ENCODE data around the gene CADM2.
"Not testable (repeated sequence)": the region's sequence is repeated elsewhere in the genome, so short reads cannot be mapped to it uniquely, and the experiment has no call there.

Gene CADM2

GRCh38 chr3:85939074-85939482, 980.3 kb downstream of the CADM2 start:
- Histone ChIP-seq H3K4me1 (ENCODE audit: control insufficient read depth in 1 of 2, insufficient read depth in 1 of 2, low read depth in 1 of 2, low read length in 1 of 2) (no peaks in the 10 kb centered on the region), H3K9me3 (no peaks in the 10 kb centered on the region), H3K27ac (no peak overlapping the region), H3K36me3 (no peaks in the 10 kb centered on the region), H3K4me3 (ENCODE audit: low read depth in 1 of 2, low read length in 1 of 2) (no peak overlapping the region), H3K27me3 (no peaks in the 10 kb centered on the region)
- TF ChIP-seq CTCF (IDR thresholded peaks at IDR 0.05) = no peak

GRCh38 chr3:85950435-85950834, 991.6 kb downstream of the CADM2 start:
- Histone ChIP-seq H3K9me3 (no peaks in the 10 kb centered on the region), H3K27me3 (no peaks in the 10 kb centered on the region), H3K4me3 (ENCODE audit: low read depth in 1 of 2, low read length in 1 of 2) (no peak overlapping the region), H3K36me3 (no peaks in the 10 kb centered on the region), H3K4me1 (ENCODE audit: control insufficient read depth in 1 of 2, insufficient read depth in 1 of 2, low read depth in 1 of 2, low read length in 1 of 2) (no peaks in the 10 kb centered on the region), H3K27ac (no peak overlapping the region)
- TF ChIP-seq CTCF (IDR thresholded peaks at IDR 0.05) = no peak

- H3K36me3 ChIP-seq = no peaks in the 10 kb centered on the region
- no peak overlapping the region for H3K4me3 ChIP-seq (ENCODE audit: low read depth in 1 of 2, low read length in 1 of 2)
- TF ChIP-seq CTCF (IDR thresholded peaks at IDR 0.05) = no peak
- H3K27ac ChIP-seq = no peak overlapping the region
- H3K4me1 ChIP-seq (ENCODE audit: control insufficient read depth in 1 of 2, insufficient read depth in 1 of 2, low read depth in 1 of 2, low read length in 1 of 2) = no peaks in the 10 kb centered on the region
- H3K9me3 ChIP-seq = no peaks in the 10 kb centered on the region
- no peaks in the 10 kb centered on the region for H3K27me3 ChIP-seq
Observed at GRCh38 chr3:85960793-85961192, 1002.0 kb downstream of the CADM2 start.

- Histone ChIP-seq H3K27me3 (no peaks in the 10 kb centered on the region), H3K36me3 (no peaks in the 10 kb centered on the region), H3K9me3 (no peaks in the 10 kb centered on the region), H3K4me1 (ENCODE audit: control insufficient read depth in 1 of 2, insufficient read depth in 1 of 2, low read depth in 1 of 2, low read length in 1 of 2) (no peaks in the 10 kb centered on the region), H3K4me3 (ENCODE audit: low read depth in 1 of 2, low read length in 1 of 2) (no peak overlapping the region), H3K27ac (no peak overlapping the region)
- no peak for TF ChIP-seq CTCF (IDR thresholded peaks at IDR 0.05)
Observed at GRCh38 chr3:85977615-85978338, 1019.0 kb downstream of the CADM2 start.

- Histone ChIP-seq H3K27me3 (no peaks in the 10 kb centered on the region), H3K27ac (no peak overlapping the region), H3K4me3 (ENCODE audit: low read depth in 1 of 2, low read length in 1 of 2) (no peak overlapping the region), H3K36me3 (no peaks in the 10 kb centered on the region), H3K9me3 (no peaks in the 10 kb centered on the region), H3K4me1 (ENCODE audit: control insufficient read depth in 1 of 2, insufficient read depth in 1 of 2, low read depth in 1 of 2, low read length in 1 of 2) (no peaks in the 10 kb centered on the region)
- no peak for TF ChIP-seq CTCF (IDR thresholded peaks at IDR 0.05)
Observed at GRCh38 chr3:85979034-85979433, 1020.2 kb downstream of the CADM2 start.

GRCh38 chr3:85989581-85989980, 1030.8 kb downstream of the CADM2 start:
- H3K27me3 ChIP-seq; H3K9me3 ChIP-seq; H3K4me3 ChIP-seq (ENCODE audit: low read depth in 1 of 2, low read length in 1 of 2); H3K27ac ChIP-seq; H3K36me3 ChIP-seq; H3K4me1 ChIP-seq (ENCODE audit: control insufficient read depth in 1 of 2, insufficient read depth in 1 of 2, low read depth in 1 of 2, low read length in 1 of 2): not testable (repeated sequence)

Data from neutrophil (primary cell).